GM12873 (cell line): ENCODE measurements around the gene MAPK4.

ENCODE experiments used
- TF ChIP-seq, protein P1 (sequence below): IDR thresholded peaks from 2 replicates; pipeline ENCODE4 v1.5.1; 2012; ENCODE audit warnings: low read depth, mild to moderate bottlenecking, moderate library complexity, low read length, control low read depth; ENCODE audit not compliant: insufficient read depth; ENCODE audit errors: missing control alignments

MAPK4 gene

DNA sequence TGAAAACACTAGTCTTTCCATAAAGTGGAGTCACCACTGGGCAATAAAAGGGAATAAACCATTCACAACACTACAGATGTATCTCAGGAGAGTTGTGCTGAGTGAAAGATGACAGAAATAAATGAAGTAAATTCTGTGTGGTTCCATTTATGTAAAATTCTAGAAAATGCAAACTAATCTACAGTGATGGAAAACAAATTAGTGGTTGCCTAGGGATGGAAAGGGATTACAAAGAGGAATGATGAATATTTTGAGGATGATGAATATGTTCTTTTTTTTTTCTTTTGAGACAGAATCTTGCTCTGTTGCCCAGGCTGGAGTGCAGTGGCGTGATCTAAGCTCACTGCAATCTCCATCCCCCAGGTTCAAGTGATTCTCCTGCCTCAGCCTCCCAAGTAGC is 123.0 kb downstream of the MAPK4 start:
- TF ChIP-seq, protein P1, sequence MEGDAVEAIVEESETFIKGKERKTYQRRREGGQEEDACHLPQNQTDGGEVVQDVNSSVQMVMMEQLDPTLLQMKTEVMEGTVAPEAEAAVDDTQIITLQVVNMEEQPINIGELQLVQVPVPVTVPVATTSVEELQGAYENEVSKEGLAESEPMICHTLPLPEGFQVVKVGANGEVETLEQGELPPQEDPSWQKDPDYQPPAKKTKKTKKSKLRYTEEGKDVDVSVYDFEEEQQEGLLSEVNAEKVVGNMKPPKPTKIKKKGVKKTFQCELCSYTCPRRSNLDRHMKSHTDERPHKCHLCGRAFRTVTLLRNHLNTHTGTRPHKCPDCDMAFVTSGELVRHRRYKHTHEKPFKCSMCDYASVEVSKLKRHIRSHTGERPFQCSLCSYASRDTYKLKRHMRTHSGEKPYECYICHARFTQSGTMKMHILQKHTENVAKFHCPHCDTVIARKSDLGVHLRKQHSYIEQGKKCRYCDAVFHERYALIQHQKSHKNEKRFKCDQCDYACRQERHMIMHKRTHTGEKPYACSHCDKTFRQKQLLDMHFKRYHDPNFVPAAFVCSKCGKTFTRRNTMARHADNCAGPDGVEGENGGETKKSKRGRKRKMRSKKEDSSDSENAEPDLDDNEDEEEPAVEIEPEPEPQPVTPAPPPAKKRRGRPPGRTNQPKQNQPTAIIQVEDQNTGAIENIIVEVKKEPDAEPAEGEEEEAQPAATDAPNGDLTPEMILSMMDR, result no peak

DNA sequence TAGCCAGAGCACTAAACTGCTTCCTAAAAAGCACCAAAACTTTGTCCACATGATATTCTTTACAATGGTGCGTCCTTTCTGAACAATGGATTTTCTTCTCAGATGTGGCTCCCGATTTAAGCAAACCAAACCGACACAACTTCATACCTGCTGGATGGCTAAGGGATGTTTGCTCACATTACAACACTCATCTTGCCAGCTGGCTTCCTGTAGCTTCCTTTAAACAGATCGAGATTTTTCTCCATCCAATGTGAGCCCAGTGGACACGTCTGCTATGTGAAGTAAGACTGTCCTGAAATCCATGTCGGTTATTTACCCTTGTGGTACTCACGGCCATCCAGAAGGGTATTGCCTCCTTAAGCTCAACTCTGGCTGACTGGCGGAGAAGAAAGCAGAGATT is 126.5 kb downstream of the MAPK4 start:
- TF ChIP-seq, protein P1, result no peak

DNA sequence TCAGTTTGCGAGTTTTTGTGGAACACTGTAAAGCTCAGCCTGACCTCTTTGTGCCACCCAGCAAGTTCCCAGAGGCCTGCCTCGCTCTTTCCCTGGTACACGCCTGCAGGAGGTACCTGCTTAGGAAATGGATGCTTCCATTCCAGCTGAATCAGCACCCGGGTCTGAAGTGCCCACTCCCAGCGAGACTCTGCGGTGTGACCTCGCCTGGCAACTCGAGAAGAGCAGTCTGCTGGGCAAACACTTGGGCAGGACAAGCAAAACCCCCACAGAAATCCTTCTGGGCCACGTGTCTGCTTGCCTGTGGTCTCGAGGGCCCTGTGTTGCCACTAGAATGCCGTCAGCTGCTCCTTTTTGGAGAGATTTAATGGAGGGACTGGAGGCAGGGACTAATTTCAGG is 127.6 kb downstream of the MAPK4 start:
- TF ChIP-seq, protein P1, result no peak

DNA sequence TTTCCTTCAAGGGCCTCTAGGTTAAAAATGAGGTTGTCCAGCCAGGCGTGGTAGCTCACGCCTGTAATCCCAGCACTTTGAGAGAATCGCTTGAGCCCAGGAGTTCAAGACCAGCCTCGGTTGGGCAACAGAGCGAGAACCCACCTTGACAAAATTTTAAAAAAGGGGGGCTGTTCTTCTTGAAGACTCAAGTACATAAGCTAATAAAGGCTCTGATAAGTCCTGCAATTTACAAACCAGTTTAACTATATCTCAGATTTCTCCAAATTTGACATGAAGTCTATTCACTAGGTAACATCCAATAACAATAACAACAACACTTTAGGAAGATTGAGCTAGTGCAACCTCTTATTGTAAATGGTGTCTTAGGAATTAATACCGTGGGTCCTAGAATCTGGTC is 129.7 kb downstream of the MAPK4 start:
- TF ChIP-seq, protein P1, result no peak

DNA sequence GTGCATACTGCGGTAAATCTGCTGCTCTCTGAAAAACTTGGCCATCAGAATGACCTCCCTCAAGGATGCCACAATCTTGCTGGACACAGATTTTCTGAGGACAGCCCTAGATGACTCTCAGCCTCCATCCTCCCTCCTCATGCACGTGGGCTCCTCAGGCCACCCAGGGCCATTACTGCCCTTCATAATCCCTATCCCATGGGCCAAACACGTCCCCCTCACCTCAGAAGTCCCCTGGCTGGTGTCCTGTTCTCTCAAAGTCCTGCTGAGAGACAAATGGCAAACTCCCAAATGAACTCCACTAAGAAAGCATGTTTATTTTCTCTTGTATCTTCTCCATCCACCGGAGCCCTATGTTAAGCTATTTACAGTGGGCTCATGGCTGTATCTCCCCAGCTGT is 134.3 kb downstream of the MAPK4 start:
- TF ChIP-seq, protein P1, result no peak

DNA sequence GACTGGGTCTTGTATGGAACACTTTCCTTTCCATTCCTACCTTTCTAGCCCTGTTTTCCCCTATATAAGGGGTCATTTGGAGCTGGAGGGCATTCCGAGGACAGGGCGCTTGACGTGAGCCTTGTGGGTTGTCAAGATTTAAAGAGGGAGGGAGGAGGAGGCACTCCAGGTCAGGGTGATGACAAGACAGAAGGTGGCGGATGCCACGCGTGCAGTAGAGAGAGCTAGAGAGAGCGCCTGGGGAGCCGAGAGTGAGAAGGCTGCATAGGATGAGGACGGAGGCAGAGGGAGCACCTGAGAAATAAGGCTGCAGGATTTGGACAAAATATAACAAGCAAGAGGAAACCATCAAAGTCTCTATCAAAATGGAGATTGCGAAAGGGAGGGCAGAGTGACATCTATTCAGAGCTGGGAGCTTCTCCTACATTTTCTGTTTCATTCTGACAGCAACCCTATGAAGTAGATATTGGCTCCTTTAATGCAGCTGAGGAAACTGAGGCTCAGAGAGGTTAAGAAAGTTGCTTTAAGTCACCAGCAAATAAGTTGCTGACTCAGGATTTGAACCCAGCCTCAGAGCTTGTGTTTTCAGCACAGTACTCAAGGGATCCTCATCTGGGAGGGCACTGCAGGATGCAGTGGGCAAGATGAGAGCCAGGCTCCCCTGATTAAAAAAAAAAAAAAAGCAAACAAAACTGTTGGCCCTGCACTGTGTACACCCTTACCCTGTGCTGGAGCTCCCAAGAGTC is 135.7 kb downstream of the MAPK4 start:
- TF ChIP-seq, protein P1, result no peak

DNA sequence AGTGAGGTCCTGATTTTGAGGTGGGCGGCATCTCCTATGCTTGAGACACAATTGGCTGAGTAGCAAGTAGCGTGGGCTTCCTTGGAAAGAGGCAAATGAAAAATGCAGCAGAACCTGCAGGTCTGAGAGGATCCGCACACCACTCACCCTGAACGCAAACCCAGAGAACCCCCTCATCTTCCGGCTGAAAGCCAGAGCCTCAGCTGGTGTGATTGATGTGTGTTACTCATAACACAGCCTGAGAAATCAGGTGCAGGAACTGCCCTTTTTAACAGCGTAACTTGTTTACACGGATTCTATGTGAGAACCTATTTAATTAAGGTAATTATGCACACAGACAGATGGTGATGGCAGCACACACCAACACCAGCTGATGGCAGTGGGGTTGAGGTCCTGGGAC is 136.5 kb downstream of the MAPK4 start:
- TF ChIP-seq, protein P1, result no peak

DNA sequence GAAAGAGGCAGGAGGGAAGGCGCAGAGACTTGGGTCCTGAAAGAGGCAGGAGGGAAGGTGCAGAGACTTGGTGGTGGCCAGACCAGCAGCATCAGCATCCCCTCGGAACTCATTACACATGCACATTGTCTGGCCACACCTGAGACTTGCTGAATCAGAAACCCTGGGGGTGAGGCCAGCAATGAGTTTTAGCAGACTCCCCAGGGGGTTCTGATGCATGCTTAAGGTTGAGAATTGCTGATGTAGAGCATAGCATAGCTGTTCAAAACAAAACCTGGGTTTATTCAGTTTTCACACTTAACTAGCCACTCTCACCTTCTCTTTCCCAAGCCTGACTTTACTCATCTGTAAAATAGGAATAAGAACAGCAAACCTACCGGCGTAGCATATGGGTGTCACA is 137.0 kb downstream of the MAPK4 start:
- TF ChIP-seq, protein P1, result no peak
